H1 (cell line): ENCODE measurements around the gene EPB41L2. TPM values are rescaled to one million over a fixed set of nuclear protein-coding genes. Genes with fewer than 3 reads are reported as not detected.

ENCODE experiments used
- CTCF ChIA-PET: fragments of 300-600 bp; sonication (Branson Sonifier 250); formaldehyde crosslinking; loops from one replicate; lab custom pipeline; 2021; ENCODE audit not compliant: partially characterized antibody; lab: Charles Lee
- POLR2A ChIA-PET: fragments of 300-600 bp; sonication (Branson Sonifier 250); formaldehyde crosslinking; loops from one replicate; lab custom pipeline; 2021; ENCODE audit warnings: inconsistent platforms; ENCODE audit not compliant: partially characterized antibody; lab: Charles Lee
- DNase-seq, 2 experiments: peaks; one replicate each; pipeline versions ENCODE4 v3.0.0 to v3.0.0-alpha.2; 2010 to 2022; ENCODE audit warnings: low spot score in 2 of 2, low read depth in 1 of 2, mixed read lengths in 1 of 2
- FAIRE-seq: peaks from 2 replicates; lab custom pipeline; 2011; peaks lifted over from hg19 to GRCh38; lab: Jason Lieb, UNC
- H2AFZ ChIP-seq: 2 replicates; pipeline ENCODE4 v1.8.1; 2012; ENCODE audit warnings: low read length, inconsistent platforms
- H2AK5ac ChIP-seq: 2 replicates; pipeline ENCODE4 v1.6.1; 2013; ENCODE audit warnings: low read depth, low read length
- H2BK120ac ChIP-seq: replicated peaks from 2 replicates; pipeline ENCODE3; 2013; ENCODE audit warnings: low read depth, low read length, inconsistent platforms
- H2BK12ac ChIP-seq: 2 replicates; pipeline ENCODE4 v1.6.1; 2013; ENCODE audit warnings: low read depth, low read length
- H2BK15ac ChIP-seq: 2 replicates; pipeline ENCODE4 v1.6.1; 2013; ENCODE audit warnings: low read length
- H2BK20ac ChIP-seq: 2 replicates; pipeline ENCODE4 v1.6.1; 2013; ENCODE audit warnings: low read length
- H2BK5ac ChIP-seq: 2 replicates; pipeline ENCODE4 v1.6.1; 2013; ENCODE audit warnings: low read depth, low read length
- H3K14ac ChIP-seq: 2 replicates; pipeline ENCODE4 v1.6.1; 2013; ENCODE audit warnings: inconsistent platforms; ENCODE audit not compliant: insufficient read length
- H3K18ac ChIP-seq: 2 replicates; pipeline ENCODE4 v1.6.1; 2013; ENCODE audit warnings: low read length; ENCODE audit errors: extremely low read depth
- H3K23ac ChIP-seq: 2 replicates; pipeline ENCODE4 v1.6.1; 2013; ENCODE audit warnings: inconsistent platforms; ENCODE audit not compliant: insufficient read length
- H3K23me2 ChIP-seq: 2 replicates; pipeline ENCODE4 v1.6.1; 2013; ENCODE audit warnings: low read depth, low read length
- H3K27ac ChIP-seq: 2 replicates; pipeline ENCODE4 v1.6.1; 2011; ENCODE audit warnings: low read depth, low read length, inconsistent platforms
- H3K27me3 ChIP-seq, 4 experiments: replicated peaks in 1 of 4; 1 replicate in 1 of 4; 2 replicates in 3 of 4; pipeline versions ENCODE4 v1.6.1 to v1.8.1; 2011 to 2013; ENCODE audit warnings: low read length in 3 of 4, mild to moderate bottlenecking in 3 of 4, inconsistent platforms in 2 of 4, mixed read lengths in 2 of 4, moderate library complexity in 1 of 4; ENCODE audit not compliant: control insufficient read depth in 3 of 4, insufficient read depth in 3 of 4; ENCODE audit errors: extremely low read depth in 1 of 4
- H3K36me3 ChIP-seq, 4 experiments: 2 replicates each; pipeline versions ENCODE4 v1.6.1 to v1.8.1; 2011 to 2013; ENCODE audit warnings: mild to moderate bottlenecking in 4 of 4, low read length in 3 of 4, moderate library complexity in 2 of 4, control low read depth in 1 of 4, inconsistent platforms in 1 of 4; ENCODE audit not compliant: insufficient read depth in 4 of 4, control insufficient read depth in 2 of 4
- H3K4ac ChIP-seq: replicated peaks from 2 replicates; pipeline ENCODE3; 2013; ENCODE audit warnings: low read length, low read depth, mixed read lengths, inconsistent platforms; ENCODE audit not compliant: insufficient read length
- H3K4me1 ChIP-seq, 4 experiments: replicated peaks in 1 of 4; 1 replicate in 1 of 4; 2 replicates in 3 of 4; pipeline versions ENCODE4 v1.6.1 to v1.8.1; 2011 to 2013; ENCODE audit warnings: low read length in 3 of 4, inconsistent platforms in 2 of 4, mixed read lengths in 1 of 4; ENCODE audit not compliant: insufficient read depth in 4 of 4, control insufficient read depth in 3 of 4
- H3K4me2 ChIP-seq, 2 experiments: 2 replicates each; pipeline versions ENCODE4 v1.6.1 to v1.8.1; 2011 to 2013; ENCODE audit warnings: low read depth in 2 of 2, low read length in 2 of 2, control low read depth in 1 of 2, inconsistent platforms in 1 of 2, mild to moderate bottlenecking in 1 of 2; ENCODE audit not compliant: insufficient read depth in 1 of 2
- H3K4me3 ChIP-seq, 4 experiments: fragments of 200-600, 300-600 bp in 1 of 4; sonication (generic), shearing (Covaris generic), sonication (Bioruptor Twin) in 1 of 4; 2 replicates each; pipeline versions ENCODE4 v1.5.1 to v1.8.1; 2011 to 2016; ENCODE audit warnings: low read length in 4 of 4, low read depth in 3 of 4, control low read depth in 2 of 4, inconsistent platforms in 2 of 4, mild to moderate bottlenecking in 2 of 4, mixed read lengths in 1 of 4, moderate library complexity in 1 of 4; ENCODE audit not compliant: insufficient read depth in 2 of 4; ENCODE audit errors: extremely low read depth in 1 of 4
- H3K56ac ChIP-seq: replicated peaks from 2 replicates; pipeline ENCODE3; 2013; ENCODE audit warnings: low read depth, mild to moderate bottlenecking, mixed read lengths, low read length, inconsistent platforms; ENCODE audit not compliant: insufficient read length
- H3K79me1 ChIP-seq: 2 replicates; pipeline ENCODE4 v1.6.1; 2013; ENCODE audit warnings: low read depth, low read length, control low read depth
- H3K79me2 ChIP-seq, 2 experiments: 2 replicates each; pipeline versions ENCODE4 v1.6.1 to v1.8.1; 2012 to 2013; ENCODE audit warnings: low read length in 2 of 2, mild to moderate bottlenecking in 2 of 2, inconsistent platforms in 1 of 2; ENCODE audit not compliant: insufficient read depth in 2 of 2, control insufficient read depth in 1 of 2
- H3K9ac ChIP-seq, 4 experiments: replicated peaks in 1 of 4; 1 replicate in 1 of 4; 2 replicates in 3 of 4; pipeline versions ENCODE4 v1.6.1 to v1.8.1; 2011 to 2013; ENCODE audit warnings: low read depth in 3 of 4, low read length in 3 of 4, control low read depth in 2 of 4, mild to moderate bottlenecking in 2 of 4, moderate library complexity in 2 of 4, inconsistent platforms in 1 of 4; ENCODE audit errors: extremely low read depth in 1 of 4
- H3K9me3 ChIP-seq, 2 experiments: 2 replicates each; pipeline versions ENCODE4 v1.6.1 to v1.8.1; 2012 to 2013; ENCODE audit warnings: mild to moderate bottlenecking in 2 of 2, moderate library complexity in 2 of 2, control low read depth in 1 of 2, inconsistent platforms in 1 of 2, low read depth in 1 of 2, low read length in 1 of 2, mixed read lengths in 1 of 2; ENCODE audit not compliant: insufficient read depth in 2 of 2
- H4K20me1 ChIP-seq, 2 experiments: replicated peaks in 1 of 2; 2 replicates each; pipeline versions ENCODE3 to v1.8.1; 2011 to 2013; ENCODE audit warnings: inconsistent platforms in 2 of 2, low read length in 2 of 2, mild to moderate bottlenecking in 1 of 2; ENCODE audit not compliant: insufficient read depth in 2 of 2, control insufficient read depth in 1 of 2
- H4K5ac ChIP-seq: 2 replicates; pipeline ENCODE4 v1.6.1; 2013; ENCODE audit warnings: low read length, low read depth, mixed read lengths, inconsistent platforms; ENCODE audit not compliant: insufficient read length
- H4K8ac ChIP-seq: 2 replicates; pipeline ENCODE4 v1.8.0; 2013; ENCODE audit warnings: mild to moderate bottlenecking, moderate library complexity, low read length, inconsistent platforms; ENCODE audit not compliant: insufficient read depth; ENCODE audit errors: extremely low read depth
- H4K91ac ChIP-seq: replicated peaks from 2 replicates; pipeline ENCODE3; 2013; ENCODE audit warnings: low read length, mixed read lengths, inconsistent platforms; ENCODE audit not compliant: insufficient read length
- ATF2 ChIP-seq: IDR thresholded peaks from 2 replicates; pipeline ENCODE4 v1.6.1; 2012; ENCODE audit warnings: low read length, inconsistent platforms
- KDM4A ChIP-seq: IDR thresholded peaks from one replicate; pipeline ENCODE4 v1.7.1; 2012; ENCODE audit warnings: low read depth, mild to moderate bottlenecking, moderate library complexity, low read length, inconsistent platforms; ENCODE audit not compliant: severe bottlenecking
- POLR2A ChIP-seq, 2 experiments: IDR thresholded peaks; 1 replicate in 1 of 2; 2 replicates in 1 of 2; pipeline ENCODE4 v1.6.1; 2011; ENCODE audit warnings: low read depth in 2 of 2, low read length in 2 of 2, mild to moderate bottlenecking in 2 of 2; ENCODE audit errors: control extremely low read depth in 1 of 2
- WGBS, 2 experiments: shearing (Covaris generic) in 1 of 2; methylation state at CpG; one replicate each; pipeline versions ENCODE4 v1.1.6 to v1.1.7; 2013 to 2015; ENCODE audit warnings: low lambda C conversion rate in 2 of 2, mixed read lengths in 2 of 2, inconsistent platforms in 1 of 2, low coverage in 1 of 2, missing lambda C conversion rate in 1 of 2; ENCODE audit not compliant: insufficient replicate concordance in 2 of 2, insufficient coverage in 1 of 2, insufficient read length in 1 of 2; ENCODE audit errors: extremely low coverage in 1 of 2, missing lambda C conversion rate in 1 of 2; 5-methylcytosine and 5-hydroxymethylcytosine counted together
- polyA plus RNA-seq, 7 experiments: library from polyadenylated mRNA; depleted of rRNA in 3 of 7; stranded (reverse) in 5 of 7; unstranded in 2 of 7; fragments of >200 nt in 5 of 7; fragments of 200-250 nt in 2 of 7; gene quantifications; 1 replicate in 5 of 7; 2 replicates in 1 of 7; 4 replicates in 1 of 7; pipeline versions ENCODE4 v1.2.1 to v1.2.3, GENCODE V29; 2011 to 2013; ENCODE audit warnings: missing spikeins in 2 of 7, mixed read lengths in 2 of 7
- total RNA-seq: library from RNA; stranded (reverse); fragmentation: NEBNext Ultra II Directional; extraction: Animal tissue kit (Norgen Biotek cat#: 25700); gene quantifications from 2 replicates; pipeline ENCODE4 v1.2.1, GENCODE V29; 2021

EPB41L2 gene
- total and polyA plus RNA-seq, 2 of the 8 experiments (the other 6 are each of a cell fraction or from before 2014, with no cell fraction given) = 22.5 to 123 TPM

- H3K4me3 ChIP-seq = no peak overlapping the region
- no peaks in the 10 kb centered on the region for H4K20me1 ChIP-seq
- peaks cover 0 to 10% (median 2%) of the 10 kb centered on the region in 4 experiments; a peak in 3 of 8 replicates for H3K36me3 ChIP-seq
- POLR2A ChIA-PET = no interaction called here
- no peak overlapping the region for H3K4me2 ChIP-seq
- H3K14ac ChIP-seq = no peak overlapping the region
- no peak overlapping the region for H2AK5ac ChIP-seq
- no peak overlapping the region for H2BK20ac ChIP-seq
- FAIRE-seq (no peak), DNase-seq (no peak)
- peaks cover 2 to 20% (median 7%) of the 10 kb centered on the region in 4 experiments; a peak in 5 of 7 replicates for H3K4me1 ChIP-seq
- H3K4ac ChIP-seq = no peak overlapping the region
- peaks cover 5% of the 10 kb centered on the region for H3K23me2 ChIP-seq
- H2BK15ac ChIP-seq = no peak overlapping the region
- no peak overlapping the region for H3K56ac ChIP-seq
- no peaks in the 10 kb centered on the region for H3K27me3 ChIP-seq
- H2BK5ac ChIP-seq = no peak overlapping the region
- WGBS, 2 experiments = 91% methylated on average over 4 of the region's 4 CpGs; no CpG with 5 or more reads in 1 of the 2 experiments
- no peak overlapping the region for H3K27ac ChIP-seq
- no peak overlapping the region for H2BK120ac ChIP-seq
- H3K9me3 ChIP-seq = peaks cover 10 to 14% of the 10 kb centered on the region in 2 experiments
- H3K79me1 ChIP-seq = peaks cover 3% of the 10 kb centered on the region; the same call in 1 of the 2 replicates
- CTCF ChIA-PET = interaction anchor here (1.7 kb wide), 1 partner anchor 174 kb away, joined by 5 read pairs; no protein-coding TSS in a partner anchor
- no peak overlapping the region for H4K8ac ChIP-seq
- H2AFZ ChIP-seq = no peak overlapping the region
- no peak overlapping the region for H4K5ac ChIP-seq
- H4K91ac ChIP-seq = no peak overlapping the region
- peaks cover 0 to 76% of the 10 kb centered on the region in 2 experiments; a peak in 3 of 4 replicates for H3K79me2 ChIP-seq
- H3K9ac ChIP-seq = no peak overlapping the region
- H3K18ac ChIP-seq = no peak overlapping the region
- no peak overlapping the region for H2BK12ac ChIP-seq
- H3K23ac ChIP-seq = no peak overlapping the region
- TF ChIP-seq POLR2A (IDR thresholded peaks at IDR 0.05; ENCODE audit: control extremely low read depth in 1 of 2, low read depth in 2 of 2, low read length in 2 of 2) (no peak), KDM4A (no peak), ATF2 (no peak)
Measured at GRCh38 chr6:131059486-131059885, 3.6 kb downstream of the EPB41L2 start.
